RWPE1 (cell line): ENCODE results near the gene MYO16.

ENCODE experiments used
- CTCF ChIA-PET: fragments of 350-600 bp; sonication (Branson Sonifier 250); formaldehyde crosslinking; extraction: SDS; loops from one replicate; lab custom pipeline; 2021; lab: Yijun Ruan, JAX
- POLR2A ChIA-PET: fragments of 400-600 bp; formaldehyde crosslinking; extraction: SDS; loops from one replicate; lab custom pipeline; 2020; ENCODE audit warnings: antibody characterized with exemption; ENCODE audit not compliant: low non-redundant PET; lab: Yijun Ruan, JAX
- DNase-seq: peaks from one replicate; pipeline ENCODE4 v3.0.0; 2012; ENCODE audit warnings: low spot score
- H3K27ac ChIP-seq: fragments of 450-650 bp; 2 replicates; pipeline ENCODE4 v1.5.1; 2017
- CTCF ChIP-seq: fragments of 450-650 bp; conservative IDR thresholded peaks from 2 replicates; pipeline ENCODE4 v1.5.1; 2017; ENCODE audit warnings: low read depth, mild to moderate bottlenecking

The MYO16 gene

GRCh38 chr13:108962654-108963053 lies 333.2 kb downstream of the MYO16 start:
- H3K27ac ChIP-seq: no peak overlapping the region
- no peak for TF ChIP-seq CTCF
- ChIA-PET CTCF (interaction anchor here (0.7 kb wide), 1 partner anchor 770 kb away, joined by 3 read pairs; no protein-coding TSS in a partner anchor), POLR2A (no interaction called here)
- DNase-seq: no peak

GRCh38 chr13:108963276-108963810 lies 333.9 kb downstream of the MYO16 start:
- ChIA-PET CTCF (interaction anchor here (0.7 kb wide), 1 partner anchor 769 kb away, joined by 3 read pairs; no protein-coding TSS in a partner anchor), POLR2A (no interaction called here)
- no peak for DNase-seq
- peak overlapping the region; percentile 68 for H3K27ac ChIP-seq
- TF ChIP-seq CTCF: no peak

DNA sequence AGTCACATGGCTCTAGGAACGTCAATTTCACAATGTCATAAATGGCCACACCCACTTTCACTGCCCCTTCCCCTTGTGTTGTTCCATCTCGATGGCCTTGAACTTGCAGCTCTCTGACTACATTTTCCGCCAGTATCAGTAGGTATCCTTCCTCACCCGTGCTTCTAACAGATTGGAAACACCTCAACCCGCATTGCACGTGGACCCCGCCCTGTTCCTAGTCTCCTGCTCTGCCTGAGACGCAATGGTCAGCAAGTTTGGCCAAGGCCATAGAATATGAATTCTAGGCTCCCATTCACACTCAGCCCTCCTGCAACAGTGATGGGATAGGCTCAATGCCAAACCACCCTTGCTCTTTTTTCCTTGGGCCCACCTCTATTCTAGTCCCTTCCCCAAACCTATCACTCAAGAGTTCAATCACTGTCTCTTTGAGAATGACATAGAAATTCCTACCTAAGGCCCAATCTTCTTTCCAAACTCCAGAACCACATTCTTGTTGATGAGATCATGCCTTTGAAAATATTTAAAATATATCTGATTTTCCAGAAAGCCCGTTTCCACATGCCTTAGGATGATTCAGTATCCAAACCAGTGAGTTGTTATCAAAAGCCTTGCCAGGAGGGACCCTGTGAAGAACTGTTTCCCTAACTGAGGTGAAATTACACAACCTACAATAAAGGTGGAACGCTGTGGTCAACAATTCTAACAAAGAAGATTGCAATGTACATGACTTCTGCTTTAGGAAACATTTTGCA lies 334.6 kb downstream of the MYO16 start:
- TF ChIP-seq CTCF: no peak
- ChIA-PET CTCF (no interaction called here), POLR2A (no interaction called here)
- H3K27ac ChIP-seq: peak overlapping the region; percentile 68
- peak; percentile 46 for DNase-seq

GRCh38 chr13:108964606-108965005 lies 335.2 kb downstream of the MYO16 start:
- ChIA-PET POLR2A (no interaction called here), CTCF (no interaction called here)
- DNase-seq: no peak
- TF ChIP-seq CTCF: no peak
- no peak overlapping the region for H3K27ac ChIP-seq

- no peak for DNase-seq
- CTCF ChIA-PET: no interaction called here
- no peak for TF ChIP-seq CTCF
- POLR2A ChIA-PET: no interaction called here
- no peak overlapping the region for H3K27ac ChIP-seq
Measured at GRCh38 chr13:108967371-108967770, 338.0 kb downstream of the MYO16 start.

- DNase-seq: no peak
- no peak overlapping the region for H3K27ac ChIP-seq
- ChIA-PET CTCF (no interaction called here), POLR2A (no interaction called here)
- TF ChIP-seq CTCF: no peak
Measured at GRCh38 chr13:108968566-108968965, 339.2 kb downstream of the MYO16 start.
